ENCODE measurements around the gene CACNB4. TPM values are rescaled to one million over a fixed set of nuclear protein-coding genes. Genes with fewer than 3 reads are reported as not detected.

The CACNB4 gene
- total RNA-seq, 1 experiment from 2014 or later: 2.0 TPM

DNA sequence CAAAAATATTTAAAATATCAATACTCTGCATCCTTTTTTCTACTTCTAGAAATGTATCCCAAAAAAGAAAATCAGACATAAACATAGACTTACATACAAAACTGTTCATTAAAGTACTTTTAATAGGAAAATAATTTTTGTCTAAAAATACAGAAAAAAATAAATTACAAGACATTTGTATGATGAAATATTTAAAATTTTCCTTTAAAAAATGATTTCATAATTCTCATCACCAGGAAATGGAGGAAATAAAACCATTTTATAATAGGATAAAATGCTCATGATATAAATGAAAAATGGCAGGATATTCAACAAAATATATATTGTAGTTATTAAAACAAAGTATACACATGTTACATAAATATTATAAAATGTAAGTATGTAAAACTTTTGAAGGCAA is 295.0 kb downstream of the CACNB4 start:
- POLR2A ChIA-PET: no interaction called here
- ATAC-seq (no peak), DNase-seq (ENCODE audit: low read depth, low spot score) (no peak)
- Histone ChIP-seq H3K9me2 (ENCODE audit: insufficient read depth) (no peaks in the 10 kb centered on the region), H3K36me3 (ENCODE audit: control insufficient read depth in 1 of 2, insufficient read depth in 2 of 2, low read length in 2 of 2) (peaks cover 11 to 15% of the 10 kb centered on the region in 2 experiments), H3K9me3 (ENCODE audit: control insufficient read depth in 1 of 2, insufficient read depth in 1 of 2, low read depth in 1 of 2, low read length in 2 of 2) (no peaks in the 10 kb centered on the region), H3K4me2 (ENCODE audit: low read length) (no peak overlapping the region), H2AFZ (ENCODE audit: low read depth, low read length, poor library complexity, severe bottlenecking) (no peak overlapping the region), H3K27ac (ENCODE audit: low read depth, low read length) (no peak overlapping the region), H4K20me1 (ENCODE audit: insufficient read depth) (peaks cover 9% of the 10 kb centered on the region; the same call in 1 of the 2 replicates), H3K79me2 (ENCODE audit: insufficient read depth, low read length) (peaks cover 5% of the 10 kb centered on the region; the same call in 1 of the 2 replicates), H3K27me3 (ENCODE audit: insufficient read depth, low read length) (no peaks in the 10 kb centered on the region), H3K4me3 (replicated peaks in 1 of 2; ENCODE audit: low read depth in 1 of 2, low read length in 2 of 2) (no peak overlapping the region), H3K4me1 (ENCODE audit: control insufficient read depth in 1 of 2, insufficient read depth in 2 of 2, low read length in 2 of 2) (no peaks in the 10 kb centered on the region), H3K9ac (ENCODE audit: low read length) (no peak overlapping the region)
- no peak for TF ChIP-seq REST (IDR thresholded peaks at IDR 0.05; ENCODE audit: low read depth)
- no peak for TF ChIP-seq POLR2A (IDR thresholded peaks at IDR 0.05; ENCODE audit: borderline replicate concordance, extremely low read depth, insufficient read depth, insufficient read length)
- no peak for TF ChIP-seq JUND (IDR thresholded peaks at IDR 0.05)
- no peak for TF ChIP-seq SP1 (IDR thresholded peaks at IDR 0.05; ENCODE audit: low read depth)
- no peak for TF ChIP-seq POLR2AphosphoS5 (IDR thresholded peaks at IDR 0.05; ENCODE audit: low read depth, low read length)
- TF ChIP-seq, protein P1, sequence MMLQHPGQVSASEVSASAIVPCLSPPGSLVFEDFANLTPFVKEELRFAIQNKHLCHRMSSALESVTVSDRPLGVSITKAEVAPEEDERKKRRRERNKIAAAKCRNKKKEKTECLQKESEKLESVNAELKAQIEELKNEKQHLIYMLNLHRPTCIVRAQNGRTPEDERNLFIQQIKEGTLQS (IDR thresholded peaks at IDR 0.05): no peak
- no peak for TF ChIP-seq EGR1 (IDR thresholded peaks at IDR 0.05; ENCODE audit: low read depth)
- TF ChIP-seq ELF1 (IDR thresholded peaks at IDR 0.05; ENCODE audit: borderline replicate concordance, low read depth): no peak
- no peak for TF ChIP-seq TCF7L2 (IDR thresholded peaks at IDR 0.05; ENCODE audit: borderline replicate concordance, extremely low read depth, insufficient read depth, insufficient read length)
- no peak for TF ChIP-seq SRF (IDR thresholded peaks at IDR 0.05; ENCODE audit: low read depth)
- TF ChIP-seq, protein P2, sequence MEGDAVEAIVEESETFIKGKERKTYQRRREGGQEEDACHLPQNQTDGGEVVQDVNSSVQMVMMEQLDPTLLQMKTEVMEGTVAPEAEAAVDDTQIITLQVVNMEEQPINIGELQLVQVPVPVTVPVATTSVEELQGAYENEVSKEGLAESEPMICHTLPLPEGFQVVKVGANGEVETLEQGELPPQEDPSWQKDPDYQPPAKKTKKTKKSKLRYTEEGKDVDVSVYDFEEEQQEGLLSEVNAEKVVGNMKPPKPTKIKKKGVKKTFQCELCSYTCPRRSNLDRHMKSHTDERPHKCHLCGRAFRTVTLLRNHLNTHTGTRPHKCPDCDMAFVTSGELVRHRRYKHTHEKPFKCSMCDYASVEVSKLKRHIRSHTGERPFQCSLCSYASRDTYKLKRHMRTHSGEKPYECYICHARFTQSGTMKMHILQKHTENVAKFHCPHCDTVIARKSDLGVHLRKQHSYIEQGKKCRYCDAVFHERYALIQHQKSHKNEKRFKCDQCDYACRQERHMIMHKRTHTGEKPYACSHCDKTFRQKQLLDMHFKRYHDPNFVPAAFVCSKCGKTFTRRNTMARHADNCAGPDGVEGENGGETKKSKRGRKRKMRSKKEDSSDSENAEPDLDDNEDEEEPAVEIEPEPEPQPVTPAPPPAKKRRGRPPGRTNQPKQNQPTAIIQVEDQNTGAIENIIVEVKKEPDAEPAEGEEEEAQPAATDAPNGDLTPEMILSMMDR (IDR thresholded peaks at IDR 0.05 in 2 of 3, conservative IDR thresholded peaks at IDR 0.05 in 1 of 3; ENCODE audit: borderline replicate concordance in 1 of 3, insufficient read depth in 1 of 3, low read depth in 2 of 3, low read length in 2 of 3): no peak
- TF ChIP-seq MAX (IDR thresholded peaks at IDR 0.05): no peak
- no peak for TF ChIP-seq EZH2phosphoT487 (IDR thresholded peaks at IDR 0.05; ENCODE audit: borderline replicate concordance)
- no peak for TF ChIP-seq EZH2 (IDR thresholded peaks at IDR 0.05)
- TF ChIP-seq ZNF274 (IDR thresholded peaks at IDR 0.05; ENCODE audit: low read depth, low read length): no peak
- no peak for TF ChIP-seq YY1 (IDR thresholded peaks at IDR 0.05; ENCODE audit: extremely low read depth, insufficient replicate concordance, low read depth, low read length)
- TF ChIP-seq CBX3 (IDR thresholded peaks at IDR 0.05; ENCODE audit: low read depth): no peak
- no peak for TF ChIP-seq SIN3A (IDR thresholded peaks at IDR 0.05; ENCODE audit: low read depth)
- no peak for TF ChIP-seq ZFX (IDR thresholded peaks at IDR 0.05)
- intact Hi-C loops (cut with micrococcal nuclease): no loop called here
- RAD21 ChIA-PET (ENCODE audit: low non-redundant PET in 1 of 2, low total read pairs in 2 of 2, uncharacterized antibody in 2 of 2, unreplicated experiment in 2 of 2): no interaction called here
- BruUV-seq (replicated peaks): no TSS peak
- CTCF ChIA-PET: no interaction called here

Measured in HCT116 (cell line).